Skin of body (tissue), 2 donors: ENCODE measurements around the gene TP63. TPM values are rescaled to one million over a fixed set of nuclear protein-coding genes. Genes with fewer than 3 reads are reported as not detected.

Experiments
- DNase-seq: peaks from one replicate; lab custom pipeline; 2025; lab: John Stamatoyannopoulos, UW
- total RNA-seq: library from RNA; depleted of rRNA; stranded (reverse); fragments of >200 nt; gene quantifications from one replicate; pipeline ENCODE4 v1.2.3, GENCODE V29; 2014

TP63 gene
- total RNA-seq, 1 donor from 2014 or later = 86.9 TPM

- DNase-seq = no peak
Measured at GRCh38 chr3:189851682-189852081, 220.5 kb downstream of the TP63 start.

- DNase-seq = no peak
Measured at GRCh38 chr3:189853906-189854305, 222.7 kb downstream of the TP63 start.

- DNase-seq = no peak
Measured at GRCh38 chr3:189860296-189860695, 229.1 kb downstream of the TP63 start.

GRCh38 chr3:189862385-189862998 lies 231.3 kb downstream of the TP63 start:
- DNase-seq = no peak

- no peak for DNase-seq
Measured at GRCh38 chr3:189863031-189863430, 231.8 kb downstream of the TP63 start.

GRCh38 chr3:189868061-189868460 lies 236.9 kb downstream of the TP63 start:
- no peak for DNase-seq

- DNase-seq = peak; percentile 5
Measured at GRCh38 chr3:189869165-189869564, 238.0 kb downstream of the TP63 start.

- DNase-seq = no peak
Measured at GRCh38 chr3:189871418-189871817, 240.2 kb downstream of the TP63 start.

GRCh38 chr3:189883113-189883753 lies 252.0 kb downstream of the TP63 start:
- DNase-seq = no peak

GRCh38 chr3:189890496-189890895 lies 259.3 kb downstream of the TP63 start:
- DNase-seq = no peak

GRCh38 chr3:189896533-189896932 lies 265.3 kb downstream of the TP63 start:
- no peak for DNase-seq

GRCh38 chr3:189897406-189897805 lies 266.2 kb downstream of the TP63 start:
- no peak for DNase-seq

GRCh38 chr3:189898559-189899153 lies 267.5 kb downstream of the TP63 start:
- DNase-seq = no peak

GRCh38 chr3:189899186-189899585 lies 268.0 kb downstream of the TP63 start:
- no peak for DNase-seq

- DNase-seq = no peak
Measured at GRCh38 chr3:189900578-189900977, 269.4 kb downstream of the TP63 start.

- DNase-seq = no peak
Measured at GRCh38 chr3:189901481-189901880, 270.3 kb downstream of the TP63 start.

- no peak for DNase-seq
Measured at GRCh38 chr3:189902230-189903186, 271.3 kb downstream of the TP63 start.

GRCh38 chr3:189903562-189904250 lies 272.5 kb downstream of the TP63 start:
- no peak for DNase-seq

GRCh38 chr3:189907803-189908202 lies 276.6 kb downstream of the TP63 start:
- DNase-seq = no peak

- DNase-seq = no peak
Measured at GRCh38 chr3:189908646-189909045, 277.5 kb downstream of the TP63 start.

GRCh38 chr3:189909139-189909538 lies 277.9 kb downstream of the TP63 start:
- DNase-seq = no peak
